ENCODE results near the gene SHANK3. TPM values are rescaled to one million over a fixed set of nuclear protein-coding genes. Genes with fewer than 3 reads are reported as not detected.

Gene SHANK3
- total and polyA plus RNA-seq, 4 donors, result 1.1 to 10.0 (median 5.8) TPM

DNA sequence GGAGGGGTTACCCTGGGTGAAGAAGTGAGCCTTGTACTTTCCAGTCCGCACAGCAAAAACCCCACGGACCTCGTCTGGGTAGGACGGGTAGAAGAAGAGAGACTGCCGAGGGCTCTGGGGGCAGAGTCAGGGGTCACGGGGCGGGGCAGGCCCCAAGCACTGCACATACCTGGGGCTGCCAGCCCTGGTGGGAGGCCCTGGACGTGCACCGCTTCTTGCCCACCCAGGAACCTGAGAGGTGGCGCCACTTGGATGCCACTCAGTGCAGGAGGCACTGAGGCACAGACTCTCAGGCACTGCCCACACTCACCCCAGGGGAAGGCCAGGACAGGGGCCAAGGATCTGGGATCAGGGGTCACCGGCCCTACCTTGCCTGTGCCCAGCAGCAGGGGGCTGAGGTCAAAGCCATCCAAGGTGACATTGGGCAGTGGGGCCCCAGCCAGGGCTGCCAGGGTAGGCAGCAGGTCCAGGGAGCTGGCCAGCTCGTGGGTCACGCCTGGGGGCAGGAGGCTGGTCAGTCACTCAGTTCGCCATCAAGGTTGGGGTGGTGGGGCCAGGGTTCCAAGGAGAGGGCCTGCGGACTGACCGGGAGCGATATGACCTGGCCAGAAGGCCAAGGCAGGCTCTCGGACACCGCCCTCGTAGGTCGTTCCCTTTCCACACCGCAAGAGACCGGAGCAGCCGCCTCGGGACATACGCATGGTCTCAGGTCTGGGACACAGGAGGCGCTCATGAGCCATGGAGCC, 46.9 kb upstream of the SHANK3 start:
- H3K9ac ChIP-seq (ENCODE audit: low read depth in 1 of 2, low read length in 2 of 2), result no peak overlapping the region
- no peak for DNase-seq (ENCODE audit: low spot score)
- no peaks in the 10 kb centered on the region for H3K36me3 ChIP-seq (ENCODE audit: control insufficient read depth in 4 of 4, insufficient read depth in 3 of 4, low read depth in 1 of 4, low read length in 3 of 4)
- no peak overlapping the region for H3K4me3 ChIP-seq (ENCODE audit: low read depth in 1 of 3, low read length in 3 of 3)
- no peaks in the 10 kb centered on the region for H3K9me3 ChIP-seq (ENCODE audit: control insufficient read depth in 4 of 4, low read length in 3 of 4)
- TF ChIP-seq FOXA1 (IDR thresholded peaks at IDR 0.05) (no peak), RAD21 (IDR thresholded peaks at IDR 0.05) (peak in 1 of 2 donors; percentile 41)
- WGBS, result 90% methylated on average over 27 of the region's 27 CpGs
- H3K4me1 ChIP-seq (ENCODE audit: control insufficient read depth in 4 of 4, insufficient read depth in 4 of 4, low read length in 3 of 4), result peaks cover 11 to 60% (median 32%) of the 10 kb centered on the region in 4 donors
- H3K27ac ChIP-seq (ENCODE audit: low read depth in 1 of 2, low read length in 2 of 2), result no peak overlapping the region
- no peaks in the 10 kb centered on the region for H3K27me3 ChIP-seq (ENCODE audit: control insufficient read depth in 4 of 4, insufficient read depth in 4 of 4, low read length in 3 of 4)

DNA sequence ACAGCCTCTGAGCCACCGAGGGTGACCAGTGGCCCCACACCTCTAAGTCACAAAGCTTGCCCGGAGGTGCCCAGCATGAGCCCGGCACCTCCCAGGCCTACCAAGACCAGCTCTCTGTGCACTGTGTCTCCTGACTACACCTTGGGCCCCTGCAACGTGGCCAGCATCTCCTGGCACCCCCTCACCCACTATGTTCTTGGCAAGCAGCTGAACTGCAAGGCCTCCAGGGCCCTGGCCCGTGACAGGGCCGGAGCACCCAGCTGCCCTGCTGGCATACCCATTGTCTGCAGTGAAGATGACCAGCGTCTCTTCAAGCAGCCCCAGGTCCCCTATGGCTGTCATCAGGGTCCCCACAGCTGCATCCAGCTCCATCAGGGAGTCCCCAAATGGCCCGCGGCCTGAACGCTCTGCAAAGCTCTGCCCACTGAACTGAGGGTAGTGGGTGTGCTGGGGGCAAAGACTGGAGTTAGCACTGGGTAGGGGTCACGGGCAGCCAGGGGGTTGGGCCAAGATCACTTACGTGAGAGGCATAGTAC, 46.2 kb upstream of the SHANK3 start:
- WGBS, result 91% methylated on average over 12 of the region's 12 CpGs
- H3K4me3 ChIP-seq (ENCODE audit: low read depth in 1 of 3, low read length in 3 of 3), result no peak overlapping the region
- DNase-seq (ENCODE audit: low spot score), result no peak

DNA sequence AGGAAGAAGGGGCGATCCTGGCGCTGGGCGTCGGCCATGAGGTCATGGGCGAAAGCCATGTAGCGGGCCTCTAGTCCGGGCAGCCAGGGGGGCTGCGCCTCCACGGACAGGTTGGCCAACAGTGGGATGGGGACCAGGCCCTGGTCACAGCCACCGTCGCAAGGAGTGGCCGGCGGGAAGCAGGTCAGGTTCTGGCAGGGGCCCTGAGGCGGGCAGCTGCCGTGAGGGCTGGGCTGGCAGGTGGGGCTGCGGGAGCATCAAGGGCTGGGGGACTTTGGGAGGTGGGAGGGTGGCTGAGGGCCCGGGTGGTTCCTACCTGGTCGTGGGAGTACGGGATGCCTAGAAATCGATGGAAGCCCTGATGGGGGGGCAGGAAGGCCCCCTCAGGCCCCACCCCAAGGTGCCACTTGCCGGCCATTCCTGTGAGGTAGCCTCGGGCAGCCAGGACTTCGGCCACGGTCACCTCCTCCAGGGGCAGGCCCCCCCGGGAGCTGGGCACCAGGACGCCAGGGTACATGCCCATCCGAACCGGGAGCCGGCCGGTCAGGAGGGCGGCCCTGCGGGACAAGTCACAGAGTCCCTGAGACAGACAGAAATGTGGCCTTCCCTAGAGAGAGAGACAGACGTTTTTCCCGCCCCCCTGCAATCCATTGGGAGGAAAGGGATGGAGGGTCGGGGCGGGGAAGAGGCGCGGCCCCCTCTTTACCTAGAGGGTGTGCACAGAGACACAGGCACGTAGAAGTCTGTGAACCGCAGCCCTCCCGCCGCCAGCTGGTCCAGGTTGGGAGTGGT, 45.6 kb upstream of the SHANK3 start:
- 82% methylated on average over 42 of the region's 42 CpGs for WGBS
- no peaks in the 10 kb centered on the region for H3K27me3 ChIP-seq (ENCODE audit: control insufficient read depth in 4 of 4, insufficient read depth in 4 of 4, low read length in 3 of 4)
- no peak for DNase-seq (ENCODE audit: low spot score)
- H3K9me3 ChIP-seq (ENCODE audit: control insufficient read depth in 4 of 4, low read length in 3 of 4), result no peaks in the 10 kb centered on the region
- peak overlapping the region in 1 of 2 donors; percentile 80 for H3K9ac ChIP-seq (ENCODE audit: low read depth in 1 of 2, low read length in 2 of 2)
- peak overlapping the region; percentile 41 to 52 for H3K27ac ChIP-seq (ENCODE audit: low read depth in 1 of 2, low read length in 2 of 2)
- H3K4me3 ChIP-seq (ENCODE audit: low read depth in 1 of 3, low read length in 3 of 3), result peak overlapping the region; percentile 64 to 88 (median 79)
- H3K36me3 ChIP-seq (ENCODE audit: control insufficient read depth in 4 of 4, insufficient read depth in 3 of 4, low read depth in 1 of 4, low read length in 3 of 4), result no peaks in the 10 kb centered on the region
- H3K4me1 ChIP-seq (ENCODE audit: control insufficient read depth in 4 of 4, insufficient read depth in 4 of 4, low read length in 3 of 4), result peaks cover 10 to 47% (median 20%) of the 10 kb centered on the region in 4 donors
- TF ChIP-seq RAD21 (IDR thresholded peaks at IDR 0.05) (no peak), RXRA (IDR thresholded peaks at IDR 0.05) (no peak), EGR1 (IDR thresholded peaks at IDR 0.05; ENCODE audit: low read depth in 2 of 2) (no peak), FOXA1 (IDR thresholded peaks at IDR 0.05) (no peak)
- TF ChIP-seq, protein P1, sequence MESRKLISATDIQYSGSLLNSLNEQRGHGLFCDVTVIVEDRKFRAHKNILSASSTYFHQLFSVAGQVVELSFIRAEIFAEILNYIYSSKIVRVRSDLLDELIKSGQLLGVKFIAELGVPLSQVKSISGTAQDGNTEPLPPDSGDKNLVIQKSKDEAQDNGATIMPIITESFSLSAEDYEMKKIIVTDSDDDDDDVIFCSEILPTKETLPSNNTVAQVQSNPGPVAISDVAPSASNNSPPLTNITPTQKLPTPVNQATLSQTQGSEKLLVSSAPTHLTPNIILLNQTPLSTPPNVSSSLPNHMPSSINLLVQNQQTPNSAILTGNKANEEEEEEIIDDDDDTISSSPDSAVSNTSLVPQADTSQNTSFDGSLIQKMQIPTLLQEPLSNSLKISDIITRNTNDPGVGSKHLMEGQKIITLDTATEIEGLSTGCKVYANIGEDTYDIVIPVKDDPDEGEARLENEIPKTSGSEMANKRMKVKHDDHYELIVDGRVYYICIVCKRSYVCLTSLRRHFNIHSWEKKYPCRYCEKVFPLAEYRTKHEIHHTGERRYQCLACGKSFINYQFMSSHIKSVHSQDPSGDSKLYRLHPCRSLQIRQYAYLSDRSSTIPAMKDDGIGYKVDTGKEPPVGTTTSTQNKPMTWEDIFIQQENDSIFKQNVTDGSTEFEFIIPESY (IDR thresholded peaks at IDR 0.05), result no peak
- TF ChIP-seq, protein P2, sequence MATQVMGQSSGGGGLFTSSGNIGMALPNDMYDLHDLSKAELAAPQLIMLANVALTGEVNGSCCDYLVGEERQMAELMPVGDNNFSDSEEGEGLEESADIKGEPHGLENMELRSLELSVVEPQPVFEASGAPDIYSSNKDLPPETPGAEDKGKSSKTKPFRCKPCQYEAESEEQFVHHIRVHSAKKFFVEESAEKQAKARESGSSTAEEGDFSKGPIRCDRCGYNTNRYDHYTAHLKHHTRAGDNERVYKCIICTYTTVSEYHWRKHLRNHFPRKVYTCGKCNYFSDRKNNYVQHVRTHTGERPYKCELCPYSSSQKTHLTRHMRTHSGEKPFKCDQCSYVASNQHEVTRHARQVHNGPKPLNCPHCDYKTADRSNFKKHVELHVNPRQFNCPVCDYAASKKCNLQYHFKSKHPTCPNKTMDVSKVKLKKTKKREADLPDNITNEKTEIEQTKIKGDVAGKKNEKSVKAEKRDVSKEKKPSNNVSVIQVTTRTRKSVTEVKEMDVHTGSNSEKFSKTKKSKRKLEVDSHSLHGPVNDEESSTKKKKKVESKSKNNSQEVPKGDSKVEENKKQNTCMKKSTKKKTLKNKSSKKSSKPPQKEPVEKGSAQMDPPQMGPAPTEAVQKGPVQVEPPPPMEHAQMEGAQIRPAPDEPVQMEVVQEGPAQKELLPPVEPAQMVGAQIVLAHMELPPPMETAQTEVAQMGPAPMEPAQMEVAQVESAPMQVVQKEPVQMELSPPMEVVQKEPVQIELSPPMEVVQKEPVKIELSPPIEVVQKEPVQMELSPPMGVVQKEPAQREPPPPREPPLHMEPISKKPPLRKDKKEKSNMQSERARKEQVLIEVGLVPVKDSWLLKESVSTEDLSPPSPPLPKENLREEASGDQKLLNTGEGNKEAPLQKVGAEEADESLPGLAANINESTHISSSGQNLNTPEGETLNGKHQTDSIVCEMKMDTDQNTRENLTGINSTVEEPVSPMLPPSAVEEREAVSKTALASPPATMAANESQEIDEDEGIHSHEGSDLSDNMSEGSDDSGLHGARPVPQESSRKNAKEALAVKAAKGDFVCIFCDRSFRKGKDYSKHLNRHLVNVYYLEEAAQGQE (IDR thresholded peaks at IDR 0.05), result no peak
- TF ChIP-seq, protein P3, sequence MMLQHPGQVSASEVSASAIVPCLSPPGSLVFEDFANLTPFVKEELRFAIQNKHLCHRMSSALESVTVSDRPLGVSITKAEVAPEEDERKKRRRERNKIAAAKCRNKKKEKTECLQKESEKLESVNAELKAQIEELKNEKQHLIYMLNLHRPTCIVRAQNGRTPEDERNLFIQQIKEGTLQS (IDR thresholded peaks at IDR 0.05), result no peak

More for the DNA sequence above, 46.2 kb upstream of the SHANK3 start:
- H3K27ac ChIP-seq (ENCODE audit: low read depth in 1 of 2, low read length in 2 of 2), result no peak overlapping the region
- H3K36me3 ChIP-seq (ENCODE audit: control insufficient read depth in 4 of 4, insufficient read depth in 3 of 4, low read depth in 1 of 4, low read length in 3 of 4), result no peaks in the 10 kb centered on the region
- peaks cover 10 to 54% (median 26%) of the 10 kb centered on the region in 4 donors for H3K4me1 ChIP-seq (ENCODE audit: control insufficient read depth in 4 of 4, insufficient read depth in 4 of 4, low read length in 3 of 4)
- H3K9me3 ChIP-seq (ENCODE audit: control insufficient read depth in 4 of 4, low read length in 3 of 4), result no peaks in the 10 kb centered on the region
- TF ChIP-seq YY1 (IDR thresholded peaks at IDR 0.05), result no peak
- no peak for TF ChIP-seq RAD21 (IDR thresholded peaks at IDR 0.05)
- TF ChIP-seq FOXA2 (IDR thresholded peaks at IDR 0.05), result no peak
- TF ChIP-seq, protein P4, sequence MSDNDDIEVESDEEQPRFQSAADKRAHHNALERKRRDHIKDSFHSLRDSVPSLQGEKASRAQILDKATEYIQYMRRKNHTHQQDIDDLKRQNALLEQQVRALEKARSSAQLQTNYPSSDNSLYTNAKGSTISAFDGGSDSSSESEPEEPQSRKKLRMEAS (IDR thresholded peaks at IDR 0.05), result no peak
- no peak for TF ChIP-seq RXRA (IDR thresholded peaks at IDR 0.05)
- TF ChIP-seq GABPA (IDR thresholded peaks at IDR 0.05 in 1 of 2, conservative IDR thresholded peaks at IDR 0.05 in 1 of 2), result no peak
- TF ChIP-seq HNF4G (IDR thresholded peaks at IDR 0.05), result no peak
- TF ChIP-seq HNF4A (conservative IDR thresholded peaks at IDR 0.05), result no peak
- TF ChIP-seq JUND (IDR thresholded peaks at IDR 0.05), result no peak
- no peak for TF ChIP-seq TAF1 (conservative IDR thresholded peaks at IDR 0.05)
- TF ChIP-seq, protein P2 (IDR thresholded peaks at IDR 0.05), result no peak
- H3K9ac ChIP-seq (ENCODE audit: low read depth in 1 of 2, low read length in 2 of 2), result no peak overlapping the region
- no peaks in the 10 kb centered on the region for H3K27me3 ChIP-seq (ENCODE audit: control insufficient read depth in 4 of 4, insufficient read depth in 4 of 4, low read length in 3 of 4)

Measured in liver (tissue), 9 donors.